HG03575 (cell line): ENCODE data around the gene TMEM255B.
"Not testable (repeated sequence)": the region's sequence is repeated elsewhere in the genome, so short reads cannot be mapped to it uniquely, and the experiment has no call there.

Experiments used
- ATAC-seq: cut with Tn5 transposase; IDR thresholded peaks from one replicate; pipeline ENCODE4 v1.9.1; 2021; ENCODE audit not compliant: unreplicated experiment, insufficient number of reproducible peaks, low FRiP score; ENCODE audit errors: extremely low read depth

The TMEM255B gene

DNA sequence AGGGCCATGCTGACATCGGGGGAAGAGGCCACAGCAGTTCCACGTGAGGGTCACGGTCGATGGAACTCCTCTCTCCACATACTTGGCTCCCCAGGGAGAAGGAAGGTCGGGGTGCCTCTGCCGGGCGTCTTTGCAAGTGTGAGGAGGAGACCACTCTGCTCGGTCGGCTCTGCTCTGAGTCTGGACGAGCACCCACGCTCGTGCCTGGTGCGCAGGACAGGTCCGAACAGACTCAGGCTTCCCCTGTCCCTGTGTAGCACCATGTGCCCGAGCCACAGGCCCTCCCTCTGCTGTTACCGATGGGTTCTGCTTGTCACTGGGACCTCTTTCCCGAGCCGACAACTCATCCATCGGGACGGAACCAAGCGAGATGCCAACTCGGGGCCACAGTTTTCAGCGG lies 35.1 kb downstream of the TMEM255B start:
- ATAC-seq: no peak

- no peak for ATAC-seq
Measured at GRCh38 chr13:113794764-113795173, 35.7 kb downstream of the TMEM255B start.

GRCh38 chr13:113795362-113795761 lies 36.3 kb downstream of the TMEM255B start:
- not testable (repeated sequence) for ATAC-seq

DNA sequence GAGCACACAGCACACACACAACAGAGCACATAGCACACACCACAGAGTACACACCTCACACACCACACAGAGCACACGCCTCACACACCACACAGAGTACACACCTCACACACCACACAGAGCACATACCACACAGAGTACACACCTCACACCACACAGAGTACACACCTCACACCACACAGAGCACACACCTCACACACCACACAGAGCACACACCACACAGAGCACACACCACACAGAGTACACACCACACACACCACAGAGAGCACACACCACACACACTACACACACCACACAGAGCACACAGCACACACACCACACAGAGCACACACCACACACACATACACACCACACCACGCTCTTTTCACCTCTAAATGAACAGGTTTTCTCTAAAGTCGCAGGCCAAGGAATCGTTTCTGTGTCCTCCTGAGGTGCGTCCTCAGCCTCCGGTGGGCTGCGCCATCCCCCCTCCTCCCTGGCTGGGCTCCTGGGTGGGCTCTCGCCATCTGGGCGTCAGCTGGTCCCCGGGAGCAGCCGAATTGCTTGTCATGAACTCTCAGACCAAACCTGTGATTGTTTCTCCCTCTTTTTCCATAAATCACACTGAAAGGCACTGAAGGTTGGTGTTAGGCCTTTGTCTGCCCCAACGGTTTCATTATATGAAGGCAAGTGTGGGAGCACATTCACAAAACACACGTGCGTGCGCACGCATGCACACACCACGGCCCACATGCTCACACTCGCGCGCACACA lies 37.4 kb downstream of the TMEM255B start:
- ATAC-seq: no peak

DNA sequence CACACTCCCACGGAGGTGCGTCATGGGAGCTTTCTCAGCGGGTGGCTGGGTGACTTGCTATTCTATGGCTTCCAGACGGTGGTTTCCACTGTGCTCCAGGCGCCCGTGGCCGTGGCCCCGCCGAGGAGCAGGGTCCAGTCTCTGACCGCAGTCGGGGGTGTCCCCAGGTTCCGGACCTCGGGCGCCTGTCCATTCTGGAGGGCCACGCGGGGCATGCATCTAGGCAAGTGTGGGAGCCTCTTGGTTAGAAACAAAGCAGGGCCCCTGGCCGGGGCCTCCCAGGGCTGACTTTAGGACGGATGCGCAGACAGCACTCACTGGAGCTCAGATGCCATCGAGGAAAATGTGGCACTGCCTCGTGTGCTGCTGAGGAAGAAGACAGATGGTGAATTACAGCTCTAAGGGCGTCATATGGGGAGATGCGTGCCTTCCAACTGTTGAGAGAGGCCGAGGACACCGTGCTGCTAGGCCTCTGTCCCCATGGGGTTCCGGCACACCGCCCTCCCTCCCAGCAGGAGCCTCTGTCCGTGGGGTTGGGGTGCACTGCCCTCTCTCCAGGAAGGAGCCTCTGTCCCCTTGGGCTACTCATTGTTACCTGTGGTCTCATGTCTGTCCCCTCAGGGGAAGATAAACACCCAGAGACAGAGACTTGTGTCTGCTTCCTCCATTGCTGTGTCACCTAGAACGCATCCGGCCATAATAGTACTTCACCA lies 38.1 kb downstream of the TMEM255B start:
- ATAC-seq: no peak

GRCh38 chr13:113798200-113798811 lies 39.3 kb downstream of the TMEM255B start:
- ATAC-seq: no peak

- no peak for ATAC-seq
Measured at GRCh38 chr13:113800576-113800926, 41.5 kb downstream of the TMEM255B start.

GRCh38 chr13:113801289-113801961 lies 42.4 kb downstream of the TMEM255B start:
- no peak for ATAC-seq

- no peak for ATAC-seq
Measured at GRCh38 chr13:113802090-113802531, 43.1 kb downstream of the TMEM255B start.

DNA sequence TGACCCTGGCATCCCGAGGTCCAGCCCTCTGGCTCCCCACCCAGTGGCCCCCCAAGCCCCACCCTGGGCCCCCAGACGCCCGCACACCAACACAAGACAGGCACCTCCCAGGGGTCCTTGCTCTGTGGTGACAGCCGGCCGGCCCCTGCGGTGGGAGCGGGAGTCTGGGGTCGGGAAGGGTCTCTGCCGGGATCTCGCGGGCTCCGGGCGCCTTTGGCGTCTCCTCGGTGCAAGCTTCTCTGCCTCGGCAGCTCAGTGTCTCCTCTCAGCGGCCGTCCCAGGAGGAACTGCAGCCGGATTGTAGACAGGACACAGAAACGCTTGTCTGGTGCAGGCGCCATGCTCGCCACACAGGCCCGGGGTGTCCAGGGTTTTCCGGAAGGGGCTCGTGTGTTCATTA lies 43.7 kb downstream of the TMEM255B start:
- no peak for ATAC-seq

GRCh38 chr13:113803409-113804016 lies 44.5 kb downstream of the TMEM255B start:
- ATAC-seq: no peak

DNA sequence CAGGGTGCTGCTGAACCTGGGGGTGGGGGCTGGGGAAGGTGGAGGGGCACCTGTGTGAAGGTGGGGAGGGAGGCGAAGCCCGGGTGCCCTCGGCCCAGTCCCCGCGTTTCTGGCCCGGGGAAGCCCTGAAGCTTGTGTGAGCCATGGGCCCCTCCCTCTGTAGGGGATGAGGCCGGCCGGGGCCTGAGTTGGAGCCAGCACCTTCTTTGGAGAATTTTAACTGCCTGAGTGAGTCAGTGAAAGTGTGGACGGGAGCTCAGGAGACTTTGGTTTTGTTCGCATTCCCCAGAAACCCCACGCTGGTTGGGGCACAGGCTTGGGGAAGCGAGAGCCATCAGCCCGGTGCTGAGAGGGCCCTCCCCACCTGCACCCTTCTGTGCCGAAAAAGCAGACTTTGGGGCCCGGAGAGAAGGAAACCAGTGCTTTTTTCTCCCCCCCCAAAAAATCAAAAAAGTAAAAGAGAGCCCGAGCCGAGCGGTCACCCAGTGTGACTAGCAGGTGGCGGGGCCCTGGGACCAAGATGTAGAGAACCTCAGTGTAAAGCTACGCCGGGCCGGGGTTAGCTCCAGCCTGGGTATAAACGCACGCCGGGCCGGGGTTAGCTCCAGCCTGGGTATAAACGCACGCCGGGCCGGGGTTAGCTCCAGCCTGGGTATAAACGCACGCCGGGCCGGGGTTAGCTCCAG lies 45.1 kb downstream of the TMEM255B start:
- ATAC-seq: no peak

DNA sequence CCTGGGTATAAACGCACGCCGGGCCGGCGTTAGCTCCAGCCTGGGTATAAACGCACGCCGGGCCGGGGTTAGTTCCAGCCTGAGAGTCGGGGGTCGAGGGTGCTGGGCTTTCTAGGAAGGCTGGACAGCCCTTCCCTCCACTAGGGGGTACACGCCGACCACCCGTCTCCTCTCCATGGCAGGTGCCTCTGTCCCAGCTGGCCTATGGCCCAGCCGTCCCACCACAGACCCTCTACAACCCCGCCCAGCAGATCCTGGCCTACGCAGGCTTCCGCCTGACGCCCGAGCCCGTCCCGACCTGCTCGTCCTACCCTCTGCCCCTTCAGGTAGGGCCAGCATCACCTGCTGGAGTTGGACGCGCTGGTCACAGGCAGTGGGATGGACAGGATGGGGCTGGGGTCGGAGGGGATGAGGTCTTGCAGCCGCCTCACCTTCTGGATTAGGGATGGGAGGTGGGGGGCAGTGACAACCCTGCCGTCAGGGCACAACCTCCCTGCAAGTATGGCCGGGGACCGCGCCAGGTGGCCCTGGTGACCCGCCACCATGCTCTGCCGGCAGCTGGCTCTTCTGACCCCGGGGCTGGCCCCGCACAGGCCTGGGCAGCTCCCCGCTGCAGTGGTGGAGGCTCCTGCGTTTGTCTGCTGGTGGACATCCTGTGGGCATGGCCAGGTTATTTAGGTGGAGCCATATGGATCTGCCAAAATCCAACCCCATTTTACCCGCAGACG lies 45.8 kb downstream of the TMEM255B start:
- no peak for ATAC-seq

GRCh38 chr13:113805431-113806103 lies 46.5 kb downstream of the TMEM255B start:
- ATAC-seq: no peak

DNA sequence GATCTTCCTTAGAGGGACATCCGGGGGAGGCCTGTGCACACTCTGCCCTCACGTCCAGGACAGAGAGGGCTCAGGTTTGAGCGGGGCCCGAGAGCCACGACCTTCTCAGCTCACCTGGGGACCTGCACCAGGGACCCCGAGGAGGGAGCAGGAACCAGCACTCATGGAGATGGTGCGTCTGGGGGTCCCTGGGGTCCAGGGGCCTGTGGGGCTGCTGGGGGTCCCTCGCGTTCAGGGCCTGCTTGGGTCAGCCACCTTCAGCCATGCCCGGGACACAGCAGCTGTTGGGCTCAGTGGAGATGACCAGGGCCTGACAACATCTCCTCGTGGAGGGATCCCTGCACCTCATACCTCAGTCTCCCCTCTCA lies 47.1 kb downstream of the TMEM255B start:
- no peak for ATAC-seq

DNA sequence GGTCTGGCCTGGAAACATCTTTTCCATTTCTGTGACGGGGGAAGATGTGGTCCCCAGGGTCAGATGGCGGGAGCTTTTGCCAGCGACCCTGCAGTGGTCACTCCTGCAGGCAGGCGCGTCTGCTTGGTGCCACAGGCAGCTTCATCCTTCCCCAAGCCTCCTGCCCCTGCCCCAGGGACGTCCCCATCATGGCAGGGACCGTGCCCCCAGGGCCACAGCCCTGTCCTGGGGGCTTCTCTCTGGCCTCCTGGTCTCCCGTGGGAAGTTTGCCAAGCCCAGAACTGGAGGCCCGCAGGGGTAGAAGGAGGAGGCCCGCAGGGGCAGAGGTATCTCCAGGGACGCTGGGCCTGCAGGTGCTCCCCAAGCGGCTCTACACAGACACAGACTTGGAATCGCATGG lies 47.5 kb downstream of the TMEM255B start:
- ATAC-seq: no peak

DNA sequence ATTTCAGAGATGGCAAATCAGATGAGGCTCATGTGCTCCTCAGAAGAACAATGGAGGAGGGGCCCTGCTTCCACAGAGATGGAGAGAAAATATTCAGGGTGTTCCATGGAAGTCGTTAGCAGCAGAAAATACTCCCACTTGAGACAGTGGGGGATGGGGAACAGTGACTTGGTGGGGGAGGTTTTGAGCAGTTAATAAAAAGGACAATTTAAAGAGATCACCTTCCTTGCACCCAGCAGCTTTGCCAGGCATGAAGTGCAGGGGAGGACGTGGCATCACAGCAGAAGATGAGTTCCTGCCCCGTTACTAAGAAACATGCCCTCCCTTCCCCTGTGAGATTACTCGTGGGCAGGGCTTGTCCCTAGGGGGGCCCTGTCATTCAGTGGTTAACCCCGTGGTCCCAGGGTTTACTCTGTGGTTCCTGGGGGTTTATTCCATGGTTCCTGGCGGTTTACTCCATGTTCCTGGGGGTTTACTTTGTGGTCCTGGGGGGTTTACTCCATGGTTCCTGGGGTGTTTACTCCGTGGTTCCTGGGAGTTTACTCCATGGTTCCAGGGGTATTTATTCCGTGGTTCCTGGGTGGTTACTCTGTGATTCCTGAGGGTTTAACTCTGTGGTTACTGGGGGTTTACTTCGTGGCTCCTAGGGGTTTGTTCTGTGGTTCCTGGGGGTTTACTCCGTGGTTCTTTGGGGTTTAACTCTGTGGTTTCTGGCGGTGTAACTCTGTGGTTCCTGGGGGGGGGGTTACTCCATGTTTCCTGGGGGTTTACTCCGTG lies 49.2 kb downstream of the TMEM255B start:
- no peak for ATAC-seq
